Left ventricle myocardium superior (tissue), 1 donor: ENCODE data around the gene DXO. TPM values are rescaled to one million over a fixed set of nuclear protein-coding genes. Genes with fewer than 3 reads are reported as not detected.
"Not testable (repeated sequence)": the region's sequence is repeated elsewhere in the genome, so short reads cannot be mapped to it uniquely, and the experiment has no call there.

Source experiments
- ATAC-seq: fragments of 200-7000 bp; cut with Tn5 transposase; one replicate; pipeline ENCODE4 v1.9.1; 2020; ENCODE audit warnings: mild to moderate bottlenecking, moderate library complexity
- DNase-seq: peaks from one replicate; pipeline ENCODE4 v3.0.0-alpha.2; 2020
- intact Hi-C: fragments of 100-400 bp; cut with micrococcal nuclease; formaldehyde crosslinking; loops from one replicate; pipeline ENCODE4 v1.11.0; 2022
- microRNA-seq: library from miRNA; unstranded; fragments of <30 nt; microRNA quantifications from one replicate; pipeline ENCODE4 v1.2.0, GENCODE V29; 2020; ENCODE audit warnings: borderline number of aligned reads
- total RNA-seq: library from RNA; stranded (reverse); fragmentation: NEBNext Ultra II Directional; extraction: Animal tissue kit (Norgen Biotek cat#: 25700); gene quantifications from one replicate; pipeline ENCODE4 v1.2.1, GENCODE V29; 2021
- donor health status: DM: no; HTN: yes; CAD: no; lungs with severe emphysema.

DXO gene
- total RNA-seq, 1 donor from 2014 or later: 11.5 TPM

- ATAC-seq (no peak), DNase-seq (no peak)
- intact Hi-C loops: no loop called here
Observed at GRCh38 chr6:31940256-31940664, 31.7 kb downstream of the DXO start.

GRCh38 chr6:31935823-31936222 is 36.1 kb downstream of the DXO start:
- no peak for ATAC-seq
- intact Hi-C loops: no loop called here
- no peak for DNase-seq

- intact Hi-C loops: no loop called here
- ATAC-seq (no peak), DNase-seq (no peak)
Observed at GRCh38 chr6:31935021-31935420, 36.9 kb downstream of the DXO start.

GRCh38 chr6:31933537-31933936 is 38.4 kb downstream of the DXO start:
- DNase-seq (no peak), ATAC-seq (no peak)
- intact Hi-C loops: no loop called here

- ATAC-seq, intact Hi-C loops, DNase-seq: not testable (repeated sequence)
Observed at GRCh38 chr6:31932137-31932536, 39.8 kb downstream of the DXO start.

GRCh38 chr6:31930962-31931361 is 41.0 kb downstream of the DXO start:
- ATAC-seq (no peak), DNase-seq (no peak)
- intact Hi-C loops: no loop called here

GRCh38 chr6:31928672-31928939 is 43.3 kb downstream of the DXO start:
- intact Hi-C loops: no loop called here
- ATAC-seq: no peak
- DNase-seq: no peak

GRCh38 chr6:31927863-31928671 is 43.9 kb downstream of the DXO start:
- DNase-seq: no peak
- no peak for ATAC-seq
- intact Hi-C loops: no loop called here

- ATAC-seq (peak; percentile 25), DNase-seq (no peak)
- intact Hi-C loops: no loop called here
Observed at GRCh38 chr6:31927242-31927862, 44.6 kb downstream of the DXO start, which contains the start of gene C2. Gene C2 (plus strand): TSS chr6:31927717. CDS start chr6:31927753, 36 bp downstream.

- ATAC-seq (no peak), DNase-seq (no peak)
- intact Hi-C loops: no loop called here
Observed at GRCh38 chr6:31922942-31923341, 49.0 kb downstream of the DXO start.

GRCh38 chr6:31920811-31921210 is 51.1 kb downstream of the DXO start:
- intact Hi-C loops: no loop called here
- ATAC-seq: no peak
- no peak for DNase-seq

Small RNA genes within 50 kb of the gene (microRNA-seq; reads per million reads assigned to microRNA genes)
- gene MIR1236: not detected

Other genes starting within 250 kb of the DXO start
- gene MPIG6B, start 248.8 kb downstream of the DXO start, total RNA-seq: 0.52 TPM
- gene DDAH2, start 242.8 kb downstream of the DXO start, total RNA-seq: 27.6 TPM
- 77.4 TPM for gene CLIC1, start 235.6 kb downstream of the DXO start, total RNA-seq
- gene MSH5, start 232.1 kb downstream of the DXO start, total RNA-seq: 1.3 TPM
- 0.47 TPM for gene SAPCD1, start 209.5 kb downstream of the DXO start, total RNA-seq
- 12.8 TPM for gene VWA7, start 194.8 kb downstream of the DXO start, total RNA-seq
- 22.5 TPM for gene VARS1, start 176.4 kb downstream of the DXO start, total RNA-seq
- gene LSM2, start 165.2 kb downstream of the DXO start, total RNA-seq: 20.1 TPM
- gene HSPA1L, start 156.9 kb downstream of the DXO start, total RNA-seq: 2.0 TPM
- gene HSPA1A, start 156.6 kb downstream of the DXO start, total RNA-seq: 341 TPM
- 233 TPM for gene HSPA1B, start 144.4 kb downstream of the DXO start, total RNA-seq
- gene NEU1, start 109.3 kb downstream of the DXO start, total RNA-seq: 24.9 TPM
- gene SLC44A4, start 93.1 kb downstream of the DXO start, total RNA-seq: not detected
- 17.1 TPM for gene EHMT2, start 74.4 kb downstream of the DXO start, total RNA-seq
- gene ZBTB12, start 70.1 kb downstream of the DXO start, total RNA-seq: 3.3 TPM
- 5.8 TPM for gene C2, start 44.4 kb downstream of the DXO start, total RNA-seq
- 39.6 TPM for gene CFB, start 26.0 kb downstream of the DXO start, total RNA-seq
- 42.0 TPM for gene NELFE, start 13.2 kb downstream of the DXO start, total RNA-seq
- 31.5 TPM for gene SKIC2, start 13.0 kb downstream of the DXO start, total RNA-seq
- gene C4A, start 9.9 kb upstream of the DXO start, total RNA-seq: 96.3 TPM
- gene C4B, start 42.7 kb upstream of the DXO start, total RNA-seq: 84.0 TPM
- 0.52 TPM for gene CYP21A2, start 66.3 kb upstream of the DXO start, total RNA-seq
- gene TNXB, start 137.2 kb upstream of the DXO start, total RNA-seq: 64.1 TPM
- gene ATF6B, start 156.1 kb upstream of the DXO start, total RNA-seq: 26.8 TPM
- gene FKBPL, start 158.2 kb upstream of the DXO start, total RNA-seq: 2.6 TPM
- 0.27 TPM for gene PRRT1, start 179.8 kb upstream of the DXO start, total RNA-seq
- gene PPT2, start 182.0 kb upstream of the DXO start, total RNA-seq: 22.6 TPM
- 7.7 TPM for gene EGFL8, start 192.5 kb upstream of the DXO start, total RNA-seq
- gene AGPAT1, start 203.9 kb upstream of the DXO start, total RNA-seq: 49.7 TPM
- 94.1 TPM for gene RNF5, start 206.3 kb upstream of the DXO start, total RNA-seq
- gene AGER, start 212.1 kb upstream of the DXO start, total RNA-seq: 3.0 TPM
- 46.5 TPM for gene PBX2, start 218.1 kb upstream of the DXO start, total RNA-seq
- 5.9 TPM for gene GPSM3, start 220.5 kb upstream of the DXO start, total RNA-seq